ENCODE results near the gene FTO. TPM values are rescaled to one million over a fixed set of nuclear protein-coding genes. Genes with fewer than 3 reads are reported as not detected.

FTO gene
- polyA plus RNA-seq, 3 donors: 16.8 to 51.0 (median 37.7) TPM

- TF ChIP-seq, protein P1, sequence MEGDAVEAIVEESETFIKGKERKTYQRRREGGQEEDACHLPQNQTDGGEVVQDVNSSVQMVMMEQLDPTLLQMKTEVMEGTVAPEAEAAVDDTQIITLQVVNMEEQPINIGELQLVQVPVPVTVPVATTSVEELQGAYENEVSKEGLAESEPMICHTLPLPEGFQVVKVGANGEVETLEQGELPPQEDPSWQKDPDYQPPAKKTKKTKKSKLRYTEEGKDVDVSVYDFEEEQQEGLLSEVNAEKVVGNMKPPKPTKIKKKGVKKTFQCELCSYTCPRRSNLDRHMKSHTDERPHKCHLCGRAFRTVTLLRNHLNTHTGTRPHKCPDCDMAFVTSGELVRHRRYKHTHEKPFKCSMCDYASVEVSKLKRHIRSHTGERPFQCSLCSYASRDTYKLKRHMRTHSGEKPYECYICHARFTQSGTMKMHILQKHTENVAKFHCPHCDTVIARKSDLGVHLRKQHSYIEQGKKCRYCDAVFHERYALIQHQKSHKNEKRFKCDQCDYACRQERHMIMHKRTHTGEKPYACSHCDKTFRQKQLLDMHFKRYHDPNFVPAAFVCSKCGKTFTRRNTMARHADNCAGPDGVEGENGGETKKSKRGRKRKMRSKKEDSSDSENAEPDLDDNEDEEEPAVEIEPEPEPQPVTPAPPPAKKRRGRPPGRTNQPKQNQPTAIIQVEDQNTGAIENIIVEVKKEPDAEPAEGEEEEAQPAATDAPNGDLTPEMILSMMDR (IDR thresholded peaks at IDR 0.05): no peak
- Histone ChIP-seq H3K9me3 (replicated peaks in 1 of 2; ENCODE audit: control insufficient read depth in 1 of 2, insufficient read depth in 1 of 2, low read length in 2 of 2) (peaks cover 6 to 12% of the 10 kb centered on the region in 2 donors), H3K4me2 (replicated peaks; ENCODE audit: extremely low read depth, low read length, poor library complexity, severe bottlenecking) (no peak overlapping the region), H2AFZ (ENCODE audit: insufficient read depth, low read depth, low read length, poor library complexity, severe bottlenecking) (no peak overlapping the region), H3K4me1 (ENCODE audit: control insufficient read depth in 1 of 2, insufficient read depth in 2 of 2, low read length in 2 of 2) (no peaks in the 10 kb centered on the region), H3K9ac (ENCODE audit: insufficient read depth, low read length, poor library complexity, severe bottlenecking) (no peak overlapping the region), H4K20me1 (ENCODE audit: insufficient read depth, low read length) (no peaks in the 10 kb centered on the region), H3K36me3 (replicated peaks in 1 of 2; ENCODE audit: control insufficient read depth in 1 of 2, insufficient read depth in 2 of 2, low read length in 2 of 2) (no peaks in the 10 kb centered on the region), H3K4me3 (replicated peaks in 1 of 3; ENCODE audit: low read depth in 2 of 3, low read length in 3 of 3) (no peak overlapping the region), H3K27me3 (ENCODE audit: control insufficient read depth in 2 of 2, insufficient read depth in 2 of 2, low read length in 2 of 2) (no peaks in the 10 kb centered on the region), H3K79me2 (ENCODE audit: insufficient read depth, low read length) (no peaks in the 10 kb centered on the region), H3K27ac (ENCODE audit: low read depth in 1 of 2, low read length in 2 of 2) (no peak overlapping the region)
- intact Hi-C loops (cut with micrococcal nuclease): no loop called here
- H3K9me3 Mint-ChIP-seq: peaks cover 3 to 23% (median 17%) of the 10 kb centered on the region in 7 donors
- no CpG with 5 or more reads among the region's 1 CpG for WGBS (ENCODE audit: insufficient coverage)
- no peak overlapping the region for H3K4me3 Mint-ChIP-seq
- H3K4me1 Mint-ChIP-seq: no peaks in the 10 kb centered on the region
- no peak for DNase-seq
- no peaks in the 10 kb centered on the region for H3K27me3 Mint-ChIP-seq (ENCODE audit: low read depth in 3 of 3)
- H3K36me3 Mint-ChIP-seq: peaks cover 3 to 4% of the 10 kb centered on the region in 2 donors
- H3K27ac Mint-ChIP-seq: no peak overlapping the region
These were observed 323.6 kb downstream of the FTO start for GRCh38 chr16:54027558-54027957.

DNA sequence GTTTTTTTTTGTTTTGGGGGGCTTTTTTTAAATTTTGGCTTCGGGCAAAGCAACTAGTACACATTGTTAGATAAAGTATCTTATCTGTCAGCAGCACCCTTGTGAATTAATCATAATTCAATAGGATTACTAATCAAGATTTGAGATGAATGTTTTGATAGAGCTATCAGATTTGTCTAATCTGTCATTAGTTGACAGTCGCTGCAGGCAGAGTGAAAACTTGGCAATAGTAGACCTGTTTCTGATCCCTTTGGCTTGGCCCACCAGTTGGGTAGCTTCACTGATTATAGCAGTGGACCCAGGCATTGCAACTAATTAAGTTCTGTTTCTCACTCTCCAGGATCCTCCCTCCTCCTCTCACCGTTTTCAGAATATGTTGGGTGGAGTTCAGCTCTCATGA lies 324.0 kb downstream of the FTO start:
- intact Hi-C loops (cut with micrococcal nuclease): no loop called here
- Histone ChIP-seq H3K9me3 (replicated peaks in 1 of 2; ENCODE audit: control insufficient read depth in 1 of 2, insufficient read depth in 1 of 2, low read length in 2 of 2) (peaks cover 6 to 12% of the 10 kb centered on the region in 2 donors), H3K36me3 (replicated peaks in 1 of 2; ENCODE audit: control insufficient read depth in 1 of 2, insufficient read depth in 2 of 2, low read length in 2 of 2) (no peaks in the 10 kb centered on the region), H4K20me1 (ENCODE audit: insufficient read depth, low read length) (no peaks in the 10 kb centered on the region), H3K9ac (ENCODE audit: insufficient read depth, low read length, poor library complexity, severe bottlenecking) (no peak overlapping the region), H3K79me2 (ENCODE audit: insufficient read depth, low read length) (no peaks in the 10 kb centered on the region), H3K4me3 (replicated peaks in 1 of 3; ENCODE audit: low read depth in 2 of 3, low read length in 3 of 3) (no peak overlapping the region), H3K4me2 (replicated peaks; ENCODE audit: extremely low read depth, low read length, poor library complexity, severe bottlenecking) (no peak overlapping the region), H2AFZ (ENCODE audit: insufficient read depth, low read depth, low read length, poor library complexity, severe bottlenecking) (no peak overlapping the region), H3K27me3 (ENCODE audit: control insufficient read depth in 2 of 2, insufficient read depth in 2 of 2, low read length in 2 of 2) (no peaks in the 10 kb centered on the region), H3K27ac (ENCODE audit: low read depth in 1 of 2, low read length in 2 of 2) (no peak overlapping the region), H3K4me1 (ENCODE audit: control insufficient read depth in 1 of 2, insufficient read depth in 2 of 2, low read length in 2 of 2) (no peaks in the 10 kb centered on the region)
- Mint-ChIP-seq H3K4me1 (no peaks in the 10 kb centered on the region), H3K36me3 (peaks cover 3 to 5% of the 10 kb centered on the region in 2 donors), H3K27ac (no peak overlapping the region), H3K4me3 (no peak overlapping the region), H3K9me3 (peaks cover 3 to 23% (median 18%) of the 10 kb centered on the region in 7 donors), H3K27me3 (ENCODE audit: low read depth in 3 of 3) (no peaks in the 10 kb centered on the region)
- no peak for DNase-seq
- TF ChIP-seq, protein P1 (IDR thresholded peaks at IDR 0.05): no peak
- WGBS (ENCODE audit: insufficient coverage): 100% methylated on average over 1 of the region's 3 CpGs

All from CD14-positive monocyte (primary cell).